Thoracic aorta (tissue), 2 donors: ENCODE data around the gene PGM2. TPM values are rescaled to one million over a fixed set of nuclear protein-coding genes. Genes with fewer than 3 reads are reported as not detected.
"Not testable (repeated sequence)": the region's sequence is repeated elsewhere in the genome, so short reads cannot be mapped to it uniquely, and the experiment has no call there.

Experiments
- ATAC-seq: fragments of 150-250 bp; one replicate; pipeline ENCODE4 v1.8.0; 2017; ENCODE audit warnings: low read depth; ENCODE audit not compliant: insufficient number of reproducible peaks, low FRiP score
- DNase-seq: peaks from one replicate; pipeline ENCODE4 v3.0.0-alpha.2; 2020; ENCODE audit warnings: low spot score
- H3K27ac ChIP-seq, 2 donors: fragments of 200-600 bp; sonication (generic); 1 replicate in 1 of 2; 2 replicates in 1 of 2; pipeline ENCODE4 v1.5.1; 2016; ENCODE audit warnings: mild to moderate bottlenecking in 2 of 2, moderate library complexity in 2 of 2
- H3K27me3 ChIP-seq: fragments of 200-600 bp; sonication (generic); replicated peaks from 2 replicates; pipeline ENCODE4 v1.6.0; 2016; ENCODE audit warnings: mild to moderate bottlenecking; ENCODE audit not compliant: insufficient read depth
- H3K36me3 ChIP-seq: fragments of 200-600 bp; sonication (generic); one replicate; pipeline ENCODE4 v1.5.1; 2016
- H3K4me1 ChIP-seq, 2 donors: fragments of 200-600 bp; sonication (generic); 1 replicate in 1 of 2; 2 replicates in 1 of 2; pipeline versions ENCODE4 v1.5.1 to v1.6.0; 2016; ENCODE audit warnings: low read depth in 2 of 2, mild to moderate bottlenecking in 1 of 2; ENCODE audit not compliant: control insufficient read depth in 1 of 2
- H3K4me3 ChIP-seq: fragments of 200-600 bp; sonication (generic); 2 replicates; pipeline ENCODE4 v1.5.1; 2016; ENCODE audit warnings: mild to moderate bottlenecking
- H3K9me3 ChIP-seq: fragments of 200-600 bp; sonication (generic); 2 replicates; pipeline ENCODE4 v1.5.1; 2016
- total RNA-seq, 2 donors: library from RNA; depleted of rRNA; stranded (reverse); fragments of >200 nt; gene quantifications; one replicate each; pipeline versions ENCODE4 v1.1.0 to v1.2.3, GENCODE V29; 2016
- TF ChIP-seq, protein P1 (sequence below): fragments of 200-600 bp; sonication (generic); IDR thresholded peaks from one replicate; pipeline ENCODE4 v1.5.1; 2019; ENCODE audit warnings: antibody characterized with exemption

Gene PGM2
- total RNA-seq, result 10 to 100 TPM; 22.9 to 29.1 TPM

DNA sequence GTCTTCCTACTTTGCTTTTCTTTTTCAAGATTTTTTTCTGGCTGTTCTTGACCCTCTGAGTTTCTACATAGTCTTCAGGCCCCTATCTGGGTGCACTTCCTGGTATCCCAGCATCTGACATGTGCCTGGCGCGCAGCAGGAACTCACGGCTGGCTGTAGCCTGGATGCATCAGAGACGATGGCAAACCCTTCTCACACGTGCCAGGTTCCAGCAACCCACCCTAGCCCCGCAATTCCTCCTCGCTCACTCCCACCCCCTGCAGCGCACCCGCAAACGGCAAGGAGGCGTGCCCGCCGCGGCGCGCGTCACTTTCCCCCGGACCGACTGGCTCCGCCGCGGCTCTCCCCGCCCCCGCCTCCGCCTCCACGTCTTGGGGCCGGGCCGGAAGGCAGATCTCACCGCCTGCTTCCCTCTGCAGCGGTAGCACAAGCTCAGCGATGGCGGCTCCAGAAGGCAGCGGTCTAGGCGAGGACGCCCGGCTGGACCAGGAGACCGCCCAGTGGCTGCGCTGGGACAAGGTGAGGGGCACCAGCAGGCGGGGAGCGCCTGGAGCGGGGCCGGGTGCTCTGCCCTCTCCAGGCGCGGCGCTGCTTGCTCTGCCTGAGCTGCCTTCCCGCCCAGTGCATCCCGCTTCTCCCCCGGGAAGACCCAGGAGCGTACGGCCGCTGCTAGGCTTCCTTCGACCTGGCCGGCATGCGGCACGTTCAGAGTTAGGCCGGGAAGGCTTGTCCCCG, at the start of gene PGM2:
Gene PGM2, plus strand, starts transcription at position 392 of the 735 bp plus-strand sequence. Its CDS starts 47 bp downstream, at position 439.
- Histone ChIP-seq H3K27me3 (no peaks in the 10 kb centered on the region), H3K4me3 (peak within 1 kb of the TSS; percentile 94), H3K36me3 (peaks cover 5% of the 10 kb centered on the region), H3K4me1 (peaks cover 5 to 18% of the 10 kb centered on the region in 2 donors), H3K9me3 (no peaks in the 10 kb centered on the region), H3K27ac (peak within 1 kb of the TSS; percentile 63 to 78)
- TF ChIP-seq, protein P1, sequence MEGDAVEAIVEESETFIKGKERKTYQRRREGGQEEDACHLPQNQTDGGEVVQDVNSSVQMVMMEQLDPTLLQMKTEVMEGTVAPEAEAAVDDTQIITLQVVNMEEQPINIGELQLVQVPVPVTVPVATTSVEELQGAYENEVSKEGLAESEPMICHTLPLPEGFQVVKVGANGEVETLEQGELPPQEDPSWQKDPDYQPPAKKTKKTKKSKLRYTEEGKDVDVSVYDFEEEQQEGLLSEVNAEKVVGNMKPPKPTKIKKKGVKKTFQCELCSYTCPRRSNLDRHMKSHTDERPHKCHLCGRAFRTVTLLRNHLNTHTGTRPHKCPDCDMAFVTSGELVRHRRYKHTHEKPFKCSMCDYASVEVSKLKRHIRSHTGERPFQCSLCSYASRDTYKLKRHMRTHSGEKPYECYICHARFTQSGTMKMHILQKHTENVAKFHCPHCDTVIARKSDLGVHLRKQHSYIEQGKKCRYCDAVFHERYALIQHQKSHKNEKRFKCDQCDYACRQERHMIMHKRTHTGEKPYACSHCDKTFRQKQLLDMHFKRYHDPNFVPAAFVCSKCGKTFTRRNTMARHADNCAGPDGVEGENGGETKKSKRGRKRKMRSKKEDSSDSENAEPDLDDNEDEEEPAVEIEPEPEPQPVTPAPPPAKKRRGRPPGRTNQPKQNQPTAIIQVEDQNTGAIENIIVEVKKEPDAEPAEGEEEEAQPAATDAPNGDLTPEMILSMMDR, result no peak
- peak; percentile 31 for DNase-seq
- ATAC-seq, result peak; percentile 56

DNA sequence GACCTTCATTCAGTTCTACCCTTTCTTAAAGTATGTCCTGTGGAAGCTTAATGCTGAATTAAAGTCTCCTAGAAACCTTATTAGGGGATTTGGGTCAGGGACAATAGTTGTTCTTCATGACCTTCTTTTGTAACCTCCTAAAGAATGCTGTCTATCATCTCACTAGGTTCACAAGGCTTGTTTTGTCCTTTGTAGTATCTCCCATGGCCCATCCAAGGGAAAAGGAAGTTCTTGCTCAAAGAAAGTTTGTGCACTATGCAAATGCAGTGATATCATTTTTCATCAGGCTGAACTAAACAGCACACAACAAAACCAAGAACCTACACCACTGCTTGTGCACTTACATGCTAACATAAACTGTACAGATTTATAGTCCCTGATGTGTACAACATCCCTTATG, 46.6 kb upstream of the PGM2 start:
- DNase-seq (no peak), ATAC-seq (no peak)
- Histone ChIP-seq H3K9me3 (no peaks in the 10 kb centered on the region), H3K4me3 (no peak overlapping the region), H3K36me3 (no peaks in the 10 kb centered on the region), H3K27ac (no peak overlapping the region), H3K4me1 (no peaks in the 10 kb centered on the region), H3K27me3 (no peaks in the 10 kb centered on the region)
- TF ChIP-seq, protein P1, result no peak

- Histone ChIP-seq H3K27me3 (no peaks in the 10 kb centered on the region), H3K9me3 (no peaks in the 10 kb centered on the region), H3K4me3 (no peak overlapping the region), H3K4me1 (no peaks in the 10 kb centered on the region), H3K27ac (no peak overlapping the region), H3K36me3 (no peaks in the 10 kb centered on the region)
- TF ChIP-seq, protein P1, result no peak
- DNase-seq (no peak), ATAC-seq (no peak)
Measured at GRCh38 chr4:37780444-37781130, 45.9 kb upstream of the PGM2 start.

- DNase-seq (no peak), ATAC-seq (no peak)
- no peaks in the 10 kb centered on the region for H3K9me3 ChIP-seq
- no peaks in the 10 kb centered on the region for H3K4me1 ChIP-seq
- TF ChIP-seq, protein P1, result no peak
- no peak overlapping the region for H3K4me3 ChIP-seq
- H3K27ac ChIP-seq, result no peak overlapping the region
- no peaks in the 10 kb centered on the region for H3K27me3 ChIP-seq
- H3K36me3 ChIP-seq, result no peaks in the 10 kb centered on the region
Measured at GRCh38 chr4:37781131-37781455, 45.4 kb upstream of the PGM2 start.

- not testable (repeated sequence) for H3K27me3 ChIP-seq, H3K4me1 ChIP-seq, ATAC-seq, H3K4me3 ChIP-seq, H3K27ac ChIP-seq, H3K9me3 ChIP-seq, DNase-seq, H3K36me3 ChIP-seq
Measured at GRCh38 chr4:37786267-37786666, 40.2 kb upstream of the PGM2 start.

DNA sequence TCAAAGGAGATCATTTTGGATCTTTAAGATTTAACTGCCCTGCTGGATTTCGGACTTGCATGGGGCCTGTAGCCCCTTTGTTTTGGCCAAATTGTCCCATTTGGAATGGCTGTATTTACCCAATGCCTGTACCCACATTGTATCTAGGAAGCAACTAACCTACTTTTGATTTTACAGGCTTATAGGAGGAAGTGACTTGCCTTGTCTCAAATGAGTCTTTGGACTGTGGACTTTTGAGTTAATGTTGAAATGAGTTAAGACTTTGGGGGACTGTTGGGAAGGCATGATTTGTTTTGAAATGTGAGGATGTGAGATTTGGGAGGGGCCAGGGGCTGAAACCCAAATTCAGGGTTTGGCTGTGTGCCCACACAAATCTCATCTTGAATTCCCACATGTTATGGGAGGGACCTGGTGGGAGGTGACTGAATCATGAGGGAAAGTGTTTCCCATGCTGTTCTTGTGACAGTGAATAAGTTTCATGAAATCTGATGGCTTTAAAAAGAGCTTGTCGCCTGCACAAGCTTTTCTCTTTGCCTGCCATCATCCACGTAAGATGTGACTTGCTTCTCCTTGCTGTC, 38.5 kb upstream of the PGM2 start:
- not testable (repeated sequence) for H3K36me3 ChIP-seq, H3K4me1 ChIP-seq, H3K4me3 ChIP-seq, H3K27me3 ChIP-seq, ATAC-seq, H3K9me3 ChIP-seq, H3K27ac ChIP-seq, DNase-seq
